ENCODE measurements around the gene USP48.
A peak's percentile ranks its signal among the peaks of the same experiment; 100 is the strongest.

The USP48 gene

DNA sequence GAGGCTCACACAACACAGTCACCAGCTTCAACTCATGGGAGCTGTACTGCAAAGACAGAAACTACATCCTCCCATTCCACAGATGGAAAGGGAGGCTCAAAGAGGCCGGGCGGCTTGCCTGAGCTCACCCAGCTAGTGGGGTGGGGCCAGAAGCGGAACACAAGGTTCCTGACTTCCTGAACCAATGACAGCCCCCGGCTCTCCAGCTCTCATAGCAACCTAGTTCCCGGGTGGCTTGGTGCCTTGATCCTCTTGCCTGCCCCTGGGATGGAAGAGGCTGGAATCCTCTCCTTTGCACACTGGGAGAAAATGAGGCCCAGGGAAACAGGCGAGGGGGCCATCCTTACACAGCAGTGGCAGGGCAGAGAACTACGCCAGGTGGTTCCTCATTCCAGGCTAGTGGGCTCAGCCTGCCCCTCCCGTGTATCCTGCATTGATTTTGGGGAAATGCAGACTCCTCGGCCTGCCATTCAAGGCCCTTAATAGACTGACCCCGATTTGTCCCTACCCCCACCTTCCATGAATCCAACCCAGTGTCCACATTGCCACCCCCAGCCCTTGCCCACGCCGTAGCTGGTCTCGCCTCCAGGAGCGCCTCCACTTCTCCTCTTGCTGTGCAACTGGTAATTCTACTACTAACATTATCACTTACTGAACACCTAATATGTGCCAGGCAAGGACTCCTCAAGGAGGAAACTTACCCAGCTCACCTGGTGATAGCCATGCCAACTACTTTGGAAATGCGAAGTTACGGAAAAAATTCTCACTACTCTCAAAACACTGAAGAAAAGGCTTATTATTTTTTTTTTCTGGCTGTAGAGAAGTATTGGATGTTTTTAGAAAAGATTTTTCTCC is 118.8 kb downstream of the USP48 start (continued):
- TF ChIP-seq BCL11A (tag by site-specific recombination; IDR thresholded peaks at IDR 0.05; ENCODE audit: low read depth) (no peak), ZNF426 (tag by site-specific recombination; IDR thresholded peaks at IDR 0.05) (no peak), ZNF157 (tag by site-specific recombination; IDR thresholded peaks at IDR 0.05) (no peak), ZBTB1 (tag by site-specific recombination; IDR thresholded peaks at IDR 0.05) (no peak), ZNF660 (tag by site-specific recombination; IDR thresholded peaks at IDR 0.05) (no peak), ZFHX2 (tag by site-specific recombination; conservative IDR thresholded peaks at IDR 0.05) (0 out of 2 replicates have a peak, but pooled peaks have one; percentile 5), KLF8 (tag by site-specific recombination; IDR thresholded peaks at IDR 0.05) (no peak), ZNF555 (tag by site-specific recombination; conservative IDR thresholded peaks at IDR 0.05) (no peak), ZNF473 (tag by site-specific recombination; IDR thresholded peaks at IDR 0.05) (no peak), ZNF664 (tag by site-specific recombination; IDR thresholded peaks at IDR 0.05) (peak; percentile 52), ZNF621 (tag by site-specific recombination; IDR thresholded peaks at IDR 0.05) (no peak), ZNF626 (tag by site-specific recombination; IDR thresholded peaks at IDR 0.05) (no peak), ZNF324 (tag by site-specific recombination; IDR thresholded peaks at IDR 0.05) (no peak)
- TF ChIP-seq, protein P1, sequence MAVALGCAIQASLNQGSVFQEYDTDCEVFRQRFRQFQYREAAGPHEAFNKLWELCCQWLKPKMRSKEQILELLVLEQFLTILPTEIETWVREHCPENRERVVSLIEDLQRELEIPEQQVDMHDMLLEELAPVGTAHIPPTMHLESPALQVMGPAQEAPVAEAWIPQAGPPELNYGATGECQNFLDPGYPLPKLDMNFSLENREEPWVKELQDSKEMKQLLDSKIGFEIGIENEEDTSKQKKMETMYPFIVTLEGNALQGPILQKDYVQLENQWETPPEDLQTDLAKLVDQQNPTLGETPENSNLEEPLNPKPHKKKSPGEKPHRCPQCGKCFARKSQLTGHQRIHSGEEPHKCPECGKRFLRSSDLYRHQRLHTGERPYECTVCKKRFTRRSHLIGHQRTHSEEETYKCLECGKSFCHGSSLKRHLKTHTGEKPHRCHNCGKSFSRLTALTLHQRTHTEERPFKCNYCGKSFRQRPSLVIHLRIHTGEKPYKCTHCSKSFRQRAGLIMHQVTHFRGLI (tag by site-specific recombination; IDR thresholded peaks at IDR 0.05) = no peak
- TF ChIP-seq, protein P2, sequence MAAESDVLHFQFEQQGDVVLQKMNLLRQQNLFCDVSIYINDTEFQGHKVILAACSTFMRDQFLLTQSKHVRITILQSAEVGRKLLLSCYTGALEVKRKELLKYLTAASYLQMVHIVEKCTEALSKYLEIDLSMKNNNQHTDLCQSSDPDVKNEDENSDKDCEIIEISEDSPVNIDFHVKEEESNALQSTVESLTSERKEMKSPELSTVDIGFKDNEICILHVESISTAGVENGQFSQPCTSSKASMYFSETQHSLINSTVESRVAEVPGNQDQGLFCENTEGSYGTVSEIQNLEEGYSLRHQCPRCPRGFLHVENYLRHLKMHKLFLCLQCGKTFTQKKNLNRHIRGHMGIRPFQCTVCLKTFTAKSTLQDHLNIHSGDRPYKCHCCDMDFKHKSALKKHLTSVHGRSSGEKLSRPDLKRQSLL (tag by site-specific recombination; IDR thresholded peaks at IDR 0.05) = no peak
- TF ChIP-seq, protein P3, sequence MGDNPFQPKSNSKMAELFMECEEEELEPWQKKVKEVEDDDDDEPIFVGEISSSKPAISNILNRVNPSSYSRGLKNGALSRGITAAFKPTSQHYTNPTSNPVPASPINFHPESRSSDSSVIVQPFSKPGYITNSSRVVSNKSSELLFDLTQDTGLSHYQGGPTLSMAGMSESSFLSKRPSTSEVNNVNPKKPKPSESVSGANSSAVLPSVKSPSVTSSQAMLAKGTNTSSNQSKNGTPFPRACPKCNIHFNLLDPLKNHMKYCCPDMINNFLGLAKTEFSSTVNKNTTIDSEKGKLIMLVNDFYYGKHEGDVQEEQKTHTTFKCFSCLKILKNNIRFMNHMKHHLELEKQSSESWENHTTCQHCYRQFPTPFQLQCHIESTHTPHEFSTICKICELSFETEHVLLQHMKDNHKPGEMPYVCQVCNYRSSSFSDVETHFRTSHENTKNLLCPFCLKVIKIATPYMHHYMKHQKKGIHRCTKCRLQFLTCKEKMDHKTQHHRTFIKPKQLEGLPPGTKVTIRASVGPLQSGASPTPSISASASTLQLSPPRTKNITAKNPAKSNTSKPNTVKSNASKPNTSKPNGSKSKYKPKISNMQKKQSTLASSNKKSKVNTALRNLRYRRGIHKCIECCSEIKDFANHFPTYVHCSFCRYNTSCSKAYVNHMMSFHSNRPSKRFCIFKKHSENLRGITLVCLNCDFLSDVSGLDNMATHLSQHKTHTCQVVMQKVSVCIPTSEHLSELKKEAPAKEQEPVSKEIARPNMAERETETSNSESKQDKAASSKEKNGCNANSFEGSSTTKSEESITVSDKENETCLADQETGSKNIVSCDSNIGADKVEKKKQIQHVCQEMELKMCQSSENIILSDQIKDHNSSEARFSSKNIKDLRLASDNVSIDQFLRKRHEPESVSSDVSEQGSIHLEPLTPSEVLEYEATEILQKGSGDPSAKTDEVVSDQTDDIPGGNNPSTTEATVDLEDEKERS (tag by site-specific recombination; IDR thresholded peaks at IDR 0.05) = no peak
- TF ChIP-seq, protein P4, sequence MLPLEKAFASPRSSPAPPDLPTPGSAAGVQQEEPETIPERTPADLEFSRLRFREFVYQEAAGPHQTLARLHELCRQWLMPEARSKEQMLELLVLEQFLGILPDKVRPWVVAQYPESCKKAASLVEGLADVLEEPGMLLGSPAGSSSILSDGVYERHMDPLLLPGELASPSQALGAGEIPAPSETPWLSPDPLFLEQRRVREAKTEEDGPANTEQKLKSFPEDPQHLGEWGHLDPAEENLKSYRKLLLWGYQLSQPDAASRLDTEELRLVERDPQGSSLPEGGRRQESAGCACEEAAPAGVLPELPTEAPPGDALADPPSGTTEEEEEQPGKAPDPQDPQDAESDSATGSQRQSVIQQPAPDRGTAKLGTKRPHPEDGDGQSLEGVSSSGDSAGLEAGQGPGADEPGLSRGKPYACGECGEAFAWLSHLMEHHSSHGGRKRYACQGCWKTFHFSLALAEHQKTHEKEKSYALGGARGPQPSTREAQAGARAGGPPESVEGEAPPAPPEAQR (tag by site-specific recombination; IDR thresholded peaks at IDR 0.05) = no peak

DNA sequence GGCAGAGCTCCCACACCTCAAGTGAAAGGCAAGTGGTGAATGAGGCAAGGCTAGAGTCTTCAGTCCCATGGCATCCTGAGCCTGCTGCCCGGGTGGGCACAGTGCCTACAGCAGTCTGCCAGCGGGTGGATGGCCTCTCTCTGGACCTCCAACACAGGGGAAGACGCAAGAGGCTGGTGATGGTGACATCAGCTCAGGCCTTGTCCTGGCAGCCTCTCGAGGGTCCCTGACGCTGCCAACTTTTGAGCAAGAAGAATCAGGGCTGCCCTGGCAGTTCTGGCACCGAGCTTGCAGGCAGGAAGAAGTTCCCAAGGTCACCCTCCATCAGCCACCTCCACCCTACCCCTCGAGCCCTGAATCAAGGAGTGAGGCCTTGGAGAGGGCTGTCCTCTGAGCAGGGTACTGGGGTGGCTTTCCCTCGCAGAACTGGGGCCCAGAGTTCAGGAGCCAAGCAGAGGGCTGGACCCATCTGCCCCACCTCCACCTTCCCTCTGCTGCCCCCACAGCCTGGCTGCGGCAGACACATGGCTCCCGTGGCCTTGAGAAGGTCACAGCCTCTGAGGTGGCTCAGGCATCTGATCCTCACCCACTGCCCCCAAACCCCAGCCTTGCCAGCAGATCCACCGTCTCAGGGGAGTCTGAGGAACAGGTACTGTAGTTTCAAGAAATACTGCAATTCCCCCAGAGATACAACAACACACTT is 119.5 kb downstream of the USP48 start:
- Histone ChIP-seq H3K36me3 (ENCODE audit: control insufficient read depth in 2 of 2, insufficient read depth in 1 of 2, low read length in 2 of 2) (no peaks in the 10 kb centered on the region), H3K9me3 (ENCODE audit: control insufficient read depth, insufficient read depth, low read depth, low read length) (no peaks in the 10 kb centered on the region), H3K4me3 (ENCODE audit: low read depth, low read length) (no peak overlapping the region), H3K4me1 (ENCODE audit: control insufficient read depth, insufficient read depth, low read length) (no peaks in the 10 kb centered on the region), H3K27ac (ENCODE audit: extremely low read depth, low read depth, low read length) (no peak overlapping the region)
- POLR2A ChIA-PET = no interaction called here
- TF ChIP-seq ZSCAN16 (tag by site-specific recombination; IDR thresholded peaks at IDR 0.05) (0 out of 2 replicates have a peak, but pooled peaks have one; percentile 61), ZNF16 (tag by site-specific recombination; IDR thresholded peaks at IDR 0.05; ENCODE audit: low read depth) (no peak)
- TF ChIP-seq, protein P5, sequence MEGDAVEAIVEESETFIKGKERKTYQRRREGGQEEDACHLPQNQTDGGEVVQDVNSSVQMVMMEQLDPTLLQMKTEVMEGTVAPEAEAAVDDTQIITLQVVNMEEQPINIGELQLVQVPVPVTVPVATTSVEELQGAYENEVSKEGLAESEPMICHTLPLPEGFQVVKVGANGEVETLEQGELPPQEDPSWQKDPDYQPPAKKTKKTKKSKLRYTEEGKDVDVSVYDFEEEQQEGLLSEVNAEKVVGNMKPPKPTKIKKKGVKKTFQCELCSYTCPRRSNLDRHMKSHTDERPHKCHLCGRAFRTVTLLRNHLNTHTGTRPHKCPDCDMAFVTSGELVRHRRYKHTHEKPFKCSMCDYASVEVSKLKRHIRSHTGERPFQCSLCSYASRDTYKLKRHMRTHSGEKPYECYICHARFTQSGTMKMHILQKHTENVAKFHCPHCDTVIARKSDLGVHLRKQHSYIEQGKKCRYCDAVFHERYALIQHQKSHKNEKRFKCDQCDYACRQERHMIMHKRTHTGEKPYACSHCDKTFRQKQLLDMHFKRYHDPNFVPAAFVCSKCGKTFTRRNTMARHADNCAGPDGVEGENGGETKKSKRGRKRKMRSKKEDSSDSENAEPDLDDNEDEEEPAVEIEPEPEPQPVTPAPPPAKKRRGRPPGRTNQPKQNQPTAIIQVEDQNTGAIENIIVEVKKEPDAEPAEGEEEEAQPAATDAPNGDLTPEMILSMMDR (tag by site-specific recombination; IDR thresholded peaks at IDR 0.05) = peak; percentile 12; the same call in 1 of the 2 replicates
- CTCF ChIA-PET = interaction anchor here (0.5 kb wide), 1 partner anchor 40 kb away, joined by 5 read pairs; no protein-coding TSS in a partner anchor
